Chondrocyte (in vitro differentiated cells): ENCODE data around the gene ZNF23. TPM values are rescaled to one million over a fixed set of nuclear protein-coding genes. Genes with fewer than 3 reads are reported as not detected.

Experiments
- DNase-seq: peaks from one replicate; pipeline ENCODE4 v3.0.0; 2021; ENCODE audit warnings: mixed read lengths, low spot score
- H3K27ac Mint-ChIP-seq: one replicate; pipeline ENCODE4 v1.8.0; 2021; ENCODE audit warnings: mild to moderate bottlenecking, moderate library complexity, mixed read lengths; ENCODE audit not compliant: unreplicated experiment
- H3K27me3 Mint-ChIP-seq: 2 replicates; pipeline ENCODE4 v1.8.0; 2021; ENCODE audit warnings: low read depth, mixed read lengths
- H3K36me3 Mint-ChIP-seq: 2 replicates; pipeline ENCODE4 v1.8.0; 2021; ENCODE audit warnings: low read depth, mixed read lengths
- H3K4me1 Mint-ChIP-seq: 2 replicates; pipeline ENCODE4 v1.8.0; 2021; ENCODE audit warnings: low read depth, mild to moderate bottlenecking, mixed read lengths
- H3K4me3 Mint-ChIP-seq: one replicate; pipeline ENCODE4 v1.8.0; 2021; ENCODE audit warnings: mild to moderate bottlenecking, moderate library complexity, mixed read lengths; ENCODE audit not compliant: unreplicated experiment
- H3K9me3 Mint-ChIP-seq: 2 replicates; pipeline ENCODE4 v1.8.0; 2021; ENCODE audit warnings: low read depth, mixed read lengths
- CTCF ChIP-seq: fragments of 200-600 bp; sonication (generic); IDR thresholded peaks from 2 replicates; pipeline ENCODE4 v1.5.0; 2021; ENCODE audit warnings: antibody characterized with exemption, mild to moderate bottlenecking, moderate library complexity
- total RNA-seq: library from RNA; stranded (reverse); gene quantifications from 3 replicates; pipeline ENCODE4 v1.2.1, GENCODE V29; 2021

The ZNF23 gene
- total RNA-seq, 1 donor from 2014 or later = 10.4 TPM

GRCh38 chr16:71439523-71439922 lies 22.5 kb downstream of the ZNF23 start:
- TF ChIP-seq CTCF = no peak
- no peaks in the 10 kb centered on the region for H3K4me1 Mint-ChIP-seq
- DNase-seq = no peak
- H3K9me3 Mint-ChIP-seq = peaks cover 13% of the 10 kb centered on the region
- H3K27ac Mint-ChIP-seq = no peak overlapping the region
- H3K27me3 Mint-ChIP-seq = peaks cover 3% of the 10 kb centered on the region
- H3K36me3 Mint-ChIP-seq = no peaks in the 10 kb centered on the region
- H3K4me3 Mint-ChIP-seq = no peak overlapping the region

- DNase-seq = no peak
- Mint-ChIP-seq H3K4me3 (no peak overlapping the region), H3K9me3 (no peaks in the 10 kb centered on the region), H3K4me1 (no peaks in the 10 kb centered on the region), H3K27ac (no peak overlapping the region), H3K27me3 (peaks cover 3% of the 10 kb centered on the region), H3K36me3 (no peaks in the 10 kb centered on the region)
- no peak for TF ChIP-seq CTCF
These were observed 25.6 kb downstream of the ZNF23 start for GRCh38 chr16:71436473-71436872.

GRCh38 chr16:71432906-71433305 lies 29.1 kb downstream of the ZNF23 start:
- Mint-ChIP-seq H3K27me3 (peaks cover 3% of the 10 kb centered on the region), H3K4me1 (no peaks in the 10 kb centered on the region), H3K4me3 (no peak overlapping the region), H3K9me3 (peaks cover 3% of the 10 kb centered on the region), H3K27ac (no peak overlapping the region), H3K36me3 (no peaks in the 10 kb centered on the region)
- no peak for DNase-seq
- TF ChIP-seq CTCF = no peak

GRCh38 chr16:71431991-71432390 lies 30.1 kb downstream of the ZNF23 start:
- Mint-ChIP-seq H3K9me3 (peaks cover 3% of the 10 kb centered on the region), H3K4me3 (no peak overlapping the region), H3K36me3 (no peaks in the 10 kb centered on the region), H3K27me3 (no peaks in the 10 kb centered on the region), H3K4me1 (peaks cover 3% of the 10 kb centered on the region), H3K27ac (no peak overlapping the region)
- TF ChIP-seq CTCF = no peak
- no peak for DNase-seq

- no peak overlapping the region for H3K4me3 Mint-ChIP-seq
- TF ChIP-seq CTCF = no peak
- no peaks in the 10 kb centered on the region for H3K36me3 Mint-ChIP-seq
- H3K9me3 Mint-ChIP-seq = peaks cover 3% of the 10 kb centered on the region
- no peaks in the 10 kb centered on the region for H3K27me3 Mint-ChIP-seq
- no peak overlapping the region for H3K27ac Mint-ChIP-seq
- peaks cover 11% of the 10 kb centered on the region for H3K4me1 Mint-ChIP-seq
- DNase-seq = no peak
These were observed 30.9 kb downstream of the ZNF23 start for GRCh38 chr16:71431176-71431575.
